ENCODE measurements around the gene ONECUT3.

Gene ONECUT3

GRCh38 chr19:1707240-1707639, 46.1 kb upstream of the ONECUT3 start:
- H3K27ac ChIP-seq (replicated peaks): no peak overlapping the region
- no peaks in the 10 kb centered on the region for H3K27me3 ChIP-seq (ENCODE audit: insufficient read depth, poor library complexity, severe bottlenecking)
- DNase-seq (ENCODE audit: low read depth in 1 of 2, low spot score in 1 of 2): no peak
- H3K4me3 ChIP-seq (replicated peaks; ENCODE audit: insufficient read depth, low read length): no peak overlapping the region
- TF ChIP-seq, protein P1, sequence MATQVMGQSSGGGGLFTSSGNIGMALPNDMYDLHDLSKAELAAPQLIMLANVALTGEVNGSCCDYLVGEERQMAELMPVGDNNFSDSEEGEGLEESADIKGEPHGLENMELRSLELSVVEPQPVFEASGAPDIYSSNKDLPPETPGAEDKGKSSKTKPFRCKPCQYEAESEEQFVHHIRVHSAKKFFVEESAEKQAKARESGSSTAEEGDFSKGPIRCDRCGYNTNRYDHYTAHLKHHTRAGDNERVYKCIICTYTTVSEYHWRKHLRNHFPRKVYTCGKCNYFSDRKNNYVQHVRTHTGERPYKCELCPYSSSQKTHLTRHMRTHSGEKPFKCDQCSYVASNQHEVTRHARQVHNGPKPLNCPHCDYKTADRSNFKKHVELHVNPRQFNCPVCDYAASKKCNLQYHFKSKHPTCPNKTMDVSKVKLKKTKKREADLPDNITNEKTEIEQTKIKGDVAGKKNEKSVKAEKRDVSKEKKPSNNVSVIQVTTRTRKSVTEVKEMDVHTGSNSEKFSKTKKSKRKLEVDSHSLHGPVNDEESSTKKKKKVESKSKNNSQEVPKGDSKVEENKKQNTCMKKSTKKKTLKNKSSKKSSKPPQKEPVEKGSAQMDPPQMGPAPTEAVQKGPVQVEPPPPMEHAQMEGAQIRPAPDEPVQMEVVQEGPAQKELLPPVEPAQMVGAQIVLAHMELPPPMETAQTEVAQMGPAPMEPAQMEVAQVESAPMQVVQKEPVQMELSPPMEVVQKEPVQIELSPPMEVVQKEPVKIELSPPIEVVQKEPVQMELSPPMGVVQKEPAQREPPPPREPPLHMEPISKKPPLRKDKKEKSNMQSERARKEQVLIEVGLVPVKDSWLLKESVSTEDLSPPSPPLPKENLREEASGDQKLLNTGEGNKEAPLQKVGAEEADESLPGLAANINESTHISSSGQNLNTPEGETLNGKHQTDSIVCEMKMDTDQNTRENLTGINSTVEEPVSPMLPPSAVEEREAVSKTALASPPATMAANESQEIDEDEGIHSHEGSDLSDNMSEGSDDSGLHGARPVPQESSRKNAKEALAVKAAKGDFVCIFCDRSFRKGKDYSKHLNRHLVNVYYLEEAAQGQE (IDR thresholded peaks at IDR 0.05; ENCODE audit: insufficient replicate concordance, low read depth): no peak
- TF ChIP-seq POLR2AphosphoS5 (IDR thresholded peaks at IDR 0.05; ENCODE audit: low read depth) (no peak), GABPA (IDR thresholded peaks at IDR 0.05; ENCODE audit: low read depth) (no peak), SPI1 (IDR thresholded peaks at IDR 0.05; ENCODE audit: borderline replicate concordance, low read depth) (no peak), CTCF (IDR thresholded peaks at IDR 0.05; ENCODE audit: insufficient read depth, low read length) (no peak)

DNA sequence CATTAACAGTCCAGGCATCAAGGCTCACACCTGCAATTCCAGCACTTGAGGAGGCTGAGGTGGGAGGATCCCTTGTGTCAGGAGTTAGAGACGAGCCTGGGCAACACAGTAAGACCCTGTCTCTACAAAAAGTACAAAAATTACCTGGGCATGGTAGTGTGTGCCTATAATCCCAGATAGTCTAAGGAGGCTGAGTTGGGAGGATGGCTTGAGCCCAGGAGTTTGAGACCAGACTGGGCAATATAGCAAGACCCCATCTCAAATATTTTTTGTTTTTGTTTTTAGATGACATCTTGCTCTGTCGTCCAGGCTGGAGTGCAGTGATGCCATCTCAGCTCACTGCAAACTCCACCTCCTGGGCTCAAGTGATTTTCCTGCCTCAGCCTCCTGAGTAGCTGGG, 40.1 kb upstream of the ONECUT3 start:
- TF ChIP-seq POLR2AphosphoS5 (IDR thresholded peaks at IDR 0.05; ENCODE audit: low read depth): no peak
- no peak overlapping the region for H3K27ac ChIP-seq (replicated peaks)
- no peak overlapping the region for H3K4me3 ChIP-seq (replicated peaks; ENCODE audit: insufficient read depth, low read length)
- peaks cover 3% of the 10 kb centered on the region for H3K27me3 ChIP-seq (ENCODE audit: insufficient read depth, poor library complexity, severe bottlenecking)
- DNase-seq (ENCODE audit: low read depth in 1 of 2, low spot score in 1 of 2): no peak

GRCh38 chr19:1715540-1715939, 37.8 kb upstream of the ONECUT3 start:
- H3K27ac ChIP-seq (replicated peaks): no peak overlapping the region
- peaks cover 5% of the 10 kb centered on the region for H3K27me3 ChIP-seq (ENCODE audit: insufficient read depth, poor library complexity, severe bottlenecking)
- DNase-seq (ENCODE audit: low read depth in 1 of 2, low spot score in 1 of 2): no peak
- TF ChIP-seq, protein P1 (IDR thresholded peaks at IDR 0.05; ENCODE audit: insufficient replicate concordance, low read depth): no peak
- no peak for TF ChIP-seq POLR2AphosphoS5 (IDR thresholded peaks at IDR 0.05; ENCODE audit: low read depth)
- no peak for TF ChIP-seq SPI1 (IDR thresholded peaks at IDR 0.05; ENCODE audit: borderline replicate concordance, low read depth)
- no peak for TF ChIP-seq CTCF (IDR thresholded peaks at IDR 0.05; ENCODE audit: insufficient read depth, low read length)
- no peak for TF ChIP-seq GABPA (IDR thresholded peaks at IDR 0.05; ENCODE audit: low read depth)
- no peak overlapping the region for H3K4me3 ChIP-seq (replicated peaks; ENCODE audit: insufficient read depth, low read length)

DNA sequence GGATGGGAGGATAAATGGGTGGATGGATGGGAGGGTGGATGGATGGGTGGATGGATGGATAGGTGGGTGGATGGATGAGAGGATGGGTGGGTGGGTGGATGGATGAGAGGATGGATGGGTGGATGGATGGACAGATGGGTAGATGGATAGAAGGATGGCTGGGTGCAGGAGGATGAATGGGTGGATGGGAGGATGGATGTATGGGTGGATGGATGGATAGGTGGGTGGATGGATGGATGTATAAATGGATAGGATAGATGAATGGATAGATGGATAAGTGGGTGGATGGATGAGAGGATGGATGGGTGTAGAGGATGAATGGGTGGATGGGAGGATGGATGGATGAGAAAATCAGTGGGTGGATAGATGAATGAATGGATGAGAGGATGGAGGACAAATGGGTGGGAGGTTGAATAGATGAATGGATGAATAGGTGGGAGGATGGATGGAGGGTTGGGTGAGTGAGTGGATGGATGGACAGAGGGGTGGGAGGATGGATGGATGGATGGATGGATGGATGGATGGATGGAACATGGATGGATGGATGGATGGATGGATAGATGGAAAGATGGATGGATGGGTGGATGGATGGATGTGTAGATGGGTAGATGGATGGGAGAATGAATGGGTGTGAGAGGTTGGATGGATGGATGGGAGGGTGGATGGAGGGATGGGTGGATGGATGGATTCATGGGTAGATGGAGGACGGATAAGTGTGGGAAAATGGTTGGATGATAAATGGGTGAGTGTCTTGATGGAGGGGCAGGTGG, 35.9 kb upstream of the ONECUT3 start:
- H3K27me3 ChIP-seq (ENCODE audit: insufficient read depth, poor library complexity, severe bottlenecking): peaks cover 8% of the 10 kb centered on the region
- no peak for TF ChIP-seq CTCF (IDR thresholded peaks at IDR 0.05; ENCODE audit: insufficient read depth, low read length)
- TF ChIP-seq, protein P1 (IDR thresholded peaks at IDR 0.05; ENCODE audit: insufficient replicate concordance, low read depth): no peak
- no peak for TF ChIP-seq POLR2AphosphoS5 (IDR thresholded peaks at IDR 0.05; ENCODE audit: low read depth)
- TF ChIP-seq GABPA (IDR thresholded peaks at IDR 0.05; ENCODE audit: low read depth): no peak
- TF ChIP-seq SPI1 (IDR thresholded peaks at IDR 0.05; ENCODE audit: borderline replicate concordance, low read depth): no peak
- H3K27ac ChIP-seq (replicated peaks): no peak overlapping the region
- DNase-seq (ENCODE audit: low read depth in 1 of 2, low spot score in 1 of 2): no peak
- H3K4me3 ChIP-seq (replicated peaks; ENCODE audit: insufficient read depth, low read length): no peak overlapping the region
